HepG2 (cell line): Measurements from ENCODE around the gene OR1F1. TPM values are rescaled to one million over a fixed set of nuclear protein-coding genes. Genes with fewer than 3 reads are reported as not detected.
A peak's percentile ranks its signal among the peaks of the same experiment; 100 is the strongest.

Experiments used
- AGO1 ChIP-seq: fragments of 200-400 bp; formaldehyde crosslinking; IDR thresholded peaks from 2 replicates; pipeline ENCODE4 v1.6.1; 2017; ENCODE audit warnings: mild to moderate bottlenecking, low read depth, low read length, moderate library complexity; ENCODE audit not compliant: poor library complexity, severe bottlenecking
- ATF5 ChIP-seq: sonication (generic); formaldehyde crosslinking; IDR thresholded peaks from 2 replicates; pipeline ENCODE4 v1.4.0; 2020; ENCODE audit warnings: mild to moderate bottlenecking, low read depth, missing genetic modification reagents
- FOXJ3 ChIP-seq: sonication (generic); formaldehyde crosslinking; IDR thresholded peaks from 2 replicates; pipeline ENCODE4 v1.4.0; 2020; ENCODE audit warnings: missing genetic modification reagents, mild to moderate bottlenecking, borderline replicate concordance
- NFKBIZ ChIP-seq: IDR thresholded peaks from 2 replicates; pipeline ENCODE4 v1.6.1; 2018; ENCODE audit warnings: missing genetic modification reagents, missing compliant biosample characterization
- NR1H2 ChIP-seq: sonication (generic); formaldehyde crosslinking; IDR thresholded peaks from 2 replicates; pipeline ENCODE4 v1.8.1; 2022; ENCODE audit warnings: low read depth, missing genetic modification reagents, borderline replicate concordance
- POLR2G ChIP-seq: fragments of 200-400 bp; formaldehyde crosslinking; IDR thresholded peaks from 2 replicates; pipeline ENCODE4 v1.6.1; 2018; ENCODE audit warnings: mild to moderate bottlenecking, low read depth, low read length, moderate library complexity
- SAFB2 ChIP-seq: sonication (generic); formaldehyde crosslinking; IDR thresholded peaks from 2 replicates; pipeline ENCODE4 v1.5.1; 2020; ENCODE audit warnings: missing genetic modification reagents, low read depth, mild to moderate bottlenecking, borderline replicate concordance
- SALL2 ChIP-seq: sonication (generic); formaldehyde crosslinking; IDR thresholded peaks from 2 replicates; pipeline ENCODE4 v1.8.1; 2023; ENCODE audit warnings: mild to moderate bottlenecking, missing genetic modification reagents, inconsistent platforms
- SOX5 ChIP-seq: IDR thresholded peaks from 2 replicates; pipeline ENCODE4 v1.6.1; 2016; ENCODE audit warnings: borderline replicate concordance
- XBP1 ChIP-seq: sonication (generic); formaldehyde crosslinking; IDR thresholded peaks from 2 replicates; pipeline ENCODE4 v1.5.0; 2020; ENCODE audit warnings: missing genetic modification reagents
- ZFX ChIP-seq: sonication (generic); formaldehyde crosslinking; IDR thresholded peaks from 2 replicates; pipeline ENCODE4 v1.4.0; 2020; ENCODE audit warnings: mild to moderate bottlenecking, low read depth, missing genetic modification reagents, moderate library complexity
- ZNF224 ChIP-seq: sonication (generic); formaldehyde crosslinking; IDR thresholded peaks from 2 replicates; pipeline ENCODE4 v1.5.0; 2020; ENCODE audit warnings: mild to moderate bottlenecking, missing genetic modification reagents
- ZNF263 ChIP-seq: sonication (generic); formaldehyde crosslinking; IDR thresholded peaks from 2 replicates; pipeline ENCODE4 v1.4.0; 2020; ENCODE audit warnings: missing genetic modification reagents
- ZNF350 ChIP-seq: sonication (generic); formaldehyde crosslinking; IDR thresholded peaks from 2 replicates; pipeline ENCODE4 v1.4.0; 2020; ENCODE audit warnings: mild to moderate bottlenecking, low read depth, missing genetic modification reagents, borderline replicate concordance
- ZNF567 ChIP-seq: sonication (generic); formaldehyde crosslinking; IDR thresholded peaks from 2 replicates; pipeline ENCODE4 v1.8.1; 2023; ENCODE audit warnings: mild to moderate bottlenecking, missing genetic modification reagents, borderline replicate concordance
- ZNF589 ChIP-seq: sonication (generic); formaldehyde crosslinking; conservative IDR thresholded peaks from 2 replicates; pipeline ENCODE4 v1.8.0; 2022; ENCODE audit warnings: mild to moderate bottlenecking, moderate library complexity, missing genetic modification reagents
- ZNF598 ChIP-seq: sonication (generic); formaldehyde crosslinking; IDR thresholded peaks from 2 replicates; pipeline ENCODE4 v1.5.1; 2020; ENCODE audit warnings: mild to moderate bottlenecking, missing genetic modification reagents, borderline replicate concordance
- ZNF629 ChIP-seq: sonication (generic); formaldehyde crosslinking; conservative IDR thresholded peaks from 2 replicates; pipeline ENCODE4 v1.5.0; 2020; ENCODE audit warnings: missing genetic modification reagents
- polyA plus RNA-seq, 8 experiments: library from polyadenylated mRNA; depleted of rRNA in 3 of 8; stranded (reverse) in 7 of 8; unstranded in 1 of 8; fragments of >200 nt; fragmentation: Illumina TruSeq in 4 of 8; extraction: Trizol in 4 of 8; gene quantifications; 2 replicates each; pipeline versions ENCODE4 v1.2.1 to v1.2.3, GENCODE V29; 2011 to 2016; ENCODE audit warnings: low read depth in 4 of 8, missing spikeins in 1 of 8, mixed read lengths in 1 of 8; ENCODE audit not compliant: insufficient read depth in 1 of 8
- total RNA-seq, 5 experiments: library from RNA; depleted of rRNA; stranded (reverse); fragments of >200 nt; fragmentation: Illumina TruSeq; extraction: Trizol; gene quantifications; 2 replicates each; pipeline ENCODE4 v1.2.3, GENCODE V29; 2016; ENCODE audit warnings: low read depth in 1 of 5
- TF ChIP-seq, protein P1 (sequence below): sonication (generic); formaldehyde crosslinking; IDR thresholded peaks from 2 replicates; pipeline ENCODE4 v1.5.0; 2020; ENCODE audit warnings: missing genetic modification reagents

The OR1F1 gene
- total and polyA plus RNA-seq, 2 of the 13 experiments (the other 11 are each of a cell fraction or from before 2014, with no cell fraction given), result 0.90 TPM; not detected in 1

DNA sequence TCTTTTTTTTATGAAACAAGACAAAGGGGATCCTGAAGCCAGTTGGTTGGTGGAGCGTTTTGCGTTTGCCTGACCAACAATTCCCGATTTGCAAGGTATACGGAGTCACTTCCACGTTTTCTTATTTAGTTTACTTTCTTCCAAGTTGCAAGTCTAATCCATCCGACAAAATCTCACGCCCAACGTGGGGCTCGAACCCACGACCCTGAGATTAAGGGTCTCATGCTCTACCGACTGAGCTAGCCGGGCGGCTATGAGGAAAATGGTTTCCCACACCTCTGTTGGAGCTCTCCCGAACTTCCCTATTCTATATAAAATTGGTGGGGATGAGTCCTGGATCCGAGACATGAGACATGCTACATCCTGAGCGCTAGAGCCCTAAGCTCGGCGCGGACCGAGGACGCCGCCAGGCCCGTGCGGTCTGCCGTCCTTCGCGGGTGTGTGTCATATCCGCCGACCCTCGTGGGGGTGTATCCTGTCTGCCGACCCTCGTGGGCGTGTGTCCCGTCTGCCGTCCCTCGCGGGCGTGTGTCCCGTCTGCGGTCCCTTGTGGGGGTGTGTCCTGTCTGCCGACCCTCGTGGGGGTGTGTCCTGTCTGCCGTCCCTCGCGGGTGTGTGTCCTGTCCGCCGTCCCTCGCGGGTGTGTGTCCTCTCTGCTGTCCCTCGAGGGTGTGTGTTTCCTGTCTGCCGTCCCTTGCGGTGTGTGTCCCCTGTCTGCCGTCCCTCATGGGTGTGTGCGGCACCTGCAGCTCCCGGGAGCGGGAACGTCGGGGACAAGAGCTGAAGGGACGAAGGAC lies 30.6 kb upstream of the OR1F1 start (continued):
- no peak; the same call in 1 of the 2 replicates for TF ChIP-seq ZNF589 (CRISPR knock-in tag)
- 0 out of 2 replicates have a peak, but pooled peaks have one; percentile 64 for TF ChIP-seq ZNF224 (CRISPR knock-in tag)
- no peak for TF ChIP-seq XBP1
- no peak for TF ChIP-seq POLR2G
- TF ChIP-seq SOX5 (CRISPR knock-in tag), result peak; percentile 19; the same call in 1 of the 2 replicates
- peak; percentile 79 for TF ChIP-seq ZNF263 (CRISPR knock-in tag)
- TF ChIP-seq SALL2 (CRISPR knock-in tag), result no peak
- TF ChIP-seq AGO1, result peak; percentile 27
- no peak for TF ChIP-seq ZNF567
- 0 out of 2 replicates have a peak, but pooled peaks have one; percentile 55 for TF ChIP-seq ZNF598 (CRISPR knock-in tag)
- TF ChIP-seq SAFB2 (CRISPR knock-in tag), result no peak
- 0 out of 2 replicates have a peak, but pooled peaks have one; percentile 32 for TF ChIP-seq ZNF350 (CRISPR knock-in tag)
- TF ChIP-seq FOXJ3, result no peak; the same call in 1 of the 2 replicates
- TF ChIP-seq NR1H2 (CRISPR knock-in tag), result no peak
- TF ChIP-seq ZFX (CRISPR knock-in tag), result peak; percentile 15; the same call in 1 of the 2 replicates
- no peak for TF ChIP-seq ATF5
- TF ChIP-seq, protein P1, sequence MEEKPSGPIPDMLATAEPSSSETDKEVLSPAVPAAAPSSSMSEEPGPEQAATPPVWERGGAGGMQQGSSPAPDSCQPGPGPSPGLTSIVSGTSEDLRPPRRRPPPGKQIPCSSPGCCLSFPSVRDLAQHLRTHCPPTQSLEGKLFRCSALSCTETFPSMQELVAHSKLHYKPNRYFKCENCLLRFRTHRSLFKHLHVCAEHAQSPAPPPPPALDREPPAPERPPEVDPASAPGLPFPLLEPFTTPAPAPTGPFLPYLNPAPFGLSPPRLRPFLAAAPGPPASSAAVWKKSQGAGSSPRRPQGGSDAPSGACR (CRISPR knock-in tag), result peak; percentile 73; the same call in 1 of the 2 replicates
- TF ChIP-seq ZNF629, result peak; percentile 29; the same call in 1 of the 2 replicates
- 0 out of 2 replicates have a peak, but pooled peaks have one; percentile 39 for TF ChIP-seq NFKBIZ (CRISPR knock-in tag)
